Measurements from ENCODE around the gene TET3.

GRCh38 chr2:74002505-74003421, 18.1 kb downstream of the TET3 start:
- TF ChIP-seq CTCF (optimal IDR thresholded peaks at IDR 0.05 in 1 of 3, IDR thresholded peaks at IDR 0.05 in 1 of 3, conservative IDR thresholded peaks at IDR 0.05 in 1 of 3; ENCODE audit: extremely low read depth in 1 of 3, insufficient read depth in 2 of 3, low read length in 3 of 3): peak in 1 of 3 experiments; percentile 2
- TF ChIP-seq EZH2 (IDR thresholded peaks at IDR 0.05; ENCODE audit: low read length): no peak

Data from keratinocyte (primary cell).